Activated CD4-positive, alpha-beta memory T cell treated with anti-CD3 and anti-CD28 coated beads for 36 hours (primary cell): Measurements from ENCODE around the gene MYDGF. TPM values are rescaled to one million over a fixed set of nuclear protein-coding genes. Genes with fewer than 3 reads are reported as not detected.

Experiments
- CTCF ChIA-PET: fragments of 350-600 bp; sonication (Branson Sonifier 250); formaldehyde crosslinking; loops from one replicate; lab custom pipeline; 2021; ENCODE audit warnings: antibody characterized with exemption, inconsistent platforms; lab: Charles Lee
- POLR2A ChIA-PET: fragments of 350-600 bp; sonication (Branson Sonifier 250); formaldehyde crosslinking; loops from one replicate; lab custom pipeline; 2021; ENCODE audit warnings: antibody characterized with exemption; lab: Charles Lee
- DNase-seq: peaks from one replicate; pipeline ENCODE4 v3.0.0-alpha.2; 2020
- H3K27ac Mint-ChIP-seq: one replicate; pipeline ENCODE4 v1.8.0; 2021; ENCODE audit warnings: mixed read lengths
- H3K27me3 Mint-ChIP-seq: one replicate; pipeline ENCODE4 v1.8.0; 2021; ENCODE audit warnings: mixed read lengths
- H3K36me3 Mint-ChIP-seq: one replicate; pipeline ENCODE4 v1.8.0; 2021; ENCODE audit warnings: mixed read lengths
- H3K4me1 Mint-ChIP-seq: one replicate; pipeline ENCODE4 v1.8.0; 2021; ENCODE audit warnings: low read depth, mixed read lengths
- H3K4me3 Mint-ChIP-seq: one replicate; pipeline ENCODE4 v1.8.0; 2021; ENCODE audit warnings: mild to moderate bottlenecking, mixed read lengths
- H3K9me3 Mint-ChIP-seq: one replicate; pipeline ENCODE4 v1.8.0; 2021; ENCODE audit warnings: mixed read lengths
- intact Hi-C: fragments of 100-400 bp; cut with micrococcal nuclease; formaldehyde crosslinking; loops from one replicate; pipeline ENCODE4 v1.15.1; 2023
- total RNA-seq, 2 experiments: library from RNA; stranded (reverse); gene quantifications; one replicate each; pipeline ENCODE4 v1.2.3, GENCODE V29; 2021

MYDGF gene
- total RNA-seq, 2 experiments from 2014 or later = 72.9 to 74.7 TPM

GRCh38 chr19:4647676-4648644, 22.2 kb downstream of the MYDGF start:
- Mint-ChIP-seq H3K36me3 (peaks cover 6% of the 10 kb centered on the region), H3K27ac (no peak overlapping the region), H3K9me3 (no peaks in the 10 kb centered on the region), H3K27me3 (no peaks in the 10 kb centered on the region), H3K4me3 (no peak overlapping the region), H3K4me1 (no peaks in the 10 kb centered on the region)
- intact Hi-C loops = no loop called here
- no peak for DNase-seq
- CTCF ChIA-PET = no interaction called here
- POLR2A ChIA-PET = no interaction called here

DNA sequence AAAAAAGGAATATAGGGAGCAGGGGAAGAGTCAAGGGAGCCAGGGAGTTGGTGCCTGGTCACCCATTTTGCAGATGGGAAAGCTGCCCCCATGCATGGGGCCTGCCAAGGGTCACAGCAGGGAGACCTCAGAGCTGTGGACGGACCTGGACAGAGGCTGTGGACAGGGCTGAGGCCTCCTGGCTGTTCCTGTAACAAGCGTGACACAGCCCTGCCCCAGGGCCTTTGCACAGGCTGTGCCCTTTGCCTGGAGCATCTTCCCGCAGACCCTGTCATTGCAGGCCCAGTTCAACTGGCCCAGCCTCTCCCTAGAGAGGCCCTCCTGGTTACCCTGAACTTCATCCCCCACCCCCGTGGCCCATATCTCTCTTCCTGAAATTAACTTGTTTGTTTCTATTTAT, 24.4 kb downstream of the MYDGF start:
- H3K27me3 Mint-ChIP-seq = no peaks in the 10 kb centered on the region
- CTCF ChIA-PET = interaction anchor here (0.6 to 1.3 kb wide), 3 partner anchors 10 to 79 kb away, joined by 3 to 6 read pairs (median 3); no protein-coding TSS in a partner anchor
- no peaks in the 10 kb centered on the region for H3K9me3 Mint-ChIP-seq
- H3K36me3 Mint-ChIP-seq = peaks cover 6% of the 10 kb centered on the region
- POLR2A ChIA-PET = no interaction called here
- H3K4me1 Mint-ChIP-seq = peaks cover 5% of the 10 kb centered on the region
- no peak for DNase-seq
- H3K27ac Mint-ChIP-seq = no peak overlapping the region
- H3K4me3 Mint-ChIP-seq = no peak overlapping the region
- intact Hi-C loops = no loop called here

DNA sequence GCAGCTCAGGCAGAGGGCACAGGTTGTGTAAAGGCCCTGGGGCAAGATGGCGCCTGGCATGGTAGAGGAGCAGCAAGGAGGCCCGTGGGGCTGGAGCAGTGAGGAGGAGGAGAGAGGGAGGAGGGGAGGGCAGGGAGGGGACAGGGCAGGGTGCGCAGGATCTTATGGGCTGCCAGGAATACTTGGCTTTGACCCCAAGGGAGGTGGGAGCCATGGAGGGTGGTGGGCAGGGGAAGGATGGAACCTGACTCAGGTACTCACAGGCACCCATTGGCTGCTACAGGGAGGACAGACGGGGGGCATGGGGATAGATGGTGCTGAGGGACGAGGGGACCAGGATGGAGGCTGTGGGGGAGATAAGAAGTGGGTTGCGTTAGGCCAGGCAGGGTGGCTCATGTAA, 27.5 kb downstream of the MYDGF start:
- Mint-ChIP-seq H3K9me3 (no peaks in the 10 kb centered on the region), H3K36me3 (peaks cover 6% of the 10 kb centered on the region), H3K27me3 (no peaks in the 10 kb centered on the region), H3K27ac (no peak overlapping the region), H3K4me3 (no peak overlapping the region), H3K4me1 (peaks cover 19% of the 10 kb centered on the region)
- CTCF ChIA-PET = interaction anchor here (1.1 kb wide), 1 partner anchor 67 kb away, joined by 3 read pairs; no protein-coding TSS in a partner anchor
- intact Hi-C loops = no loop called here
- no peak for DNase-seq
- POLR2A ChIA-PET = no interaction called here

DNA sequence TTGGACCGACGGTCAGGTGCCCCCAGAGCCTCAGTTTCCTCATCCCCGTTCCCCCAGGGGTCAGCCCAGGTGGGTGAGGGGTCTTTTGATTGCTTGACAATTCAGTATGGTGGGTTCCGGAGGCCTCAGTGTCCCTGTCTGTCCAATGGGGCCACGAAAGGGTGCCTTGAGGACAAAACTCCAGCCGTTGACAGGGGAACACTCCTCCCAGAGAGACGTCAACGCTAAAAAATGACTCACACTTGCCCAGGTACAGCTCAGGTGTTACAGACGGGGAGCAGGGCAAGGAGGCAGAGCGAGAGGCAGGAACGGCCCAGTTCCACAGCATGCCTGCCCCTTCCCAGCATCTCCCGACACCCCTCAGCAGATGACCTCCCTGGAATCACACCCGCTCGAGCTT, 29.0 kb downstream of the MYDGF start:
- H3K36me3 Mint-ChIP-seq = peaks cover 2% of the 10 kb centered on the region
- intact Hi-C loops = no loop called here
- no peak overlapping the region for H3K4me3 Mint-ChIP-seq
- ChIA-PET POLR2A (no interaction called here), CTCF (no interaction called here)
- no peaks in the 10 kb centered on the region for H3K27me3 Mint-ChIP-seq
- DNase-seq = no peak
- H3K9me3 Mint-ChIP-seq = no peaks in the 10 kb centered on the region
- H3K27ac Mint-ChIP-seq = no peak overlapping the region
- peaks cover 25% of the 10 kb centered on the region for H3K4me1 Mint-ChIP-seq

- Mint-ChIP-seq H3K4me3 (peak overlapping the region; percentile 94), H3K36me3 (peaks cover 2% of the 10 kb centered on the region), H3K4me1 (peaks cover 25% of the 10 kb centered on the region), H3K27ac (peak overlapping the region; percentile 65), H3K9me3 (no peaks in the 10 kb centered on the region), H3K27me3 (no peaks in the 10 kb centered on the region)
- ChIA-PET POLR2A (no interaction called here), CTCF (no interaction called here)
- DNase-seq = no peak
- intact Hi-C loops = no loop called here
Measured at GRCh38 chr19:4640247-4641000, 29.7 kb downstream of the MYDGF start.

- H3K9me3 Mint-ChIP-seq = no peaks in the 10 kb centered on the region
- CTCF ChIA-PET = no interaction called here
- H3K4me3 Mint-ChIP-seq = peak overlapping the region; percentile 94
- DNase-seq = no peak
- no peaks in the 10 kb centered on the region for H3K27me3 Mint-ChIP-seq
- H3K27ac Mint-ChIP-seq = peak overlapping the region; percentile 65
- intact Hi-C loops = loop anchor here (2.0 to 5.0 kb wide), 2 partner anchors 31 to 167 kb away; partner anchors contain the start of genes HDGFL2 and MYDGF
- H3K36me3 Mint-ChIP-seq = no peaks in the 10 kb centered on the region
- peaks cover 25% of the 10 kb centered on the region for H3K4me1 Mint-ChIP-seq
- POLR2A ChIA-PET = no interaction called here
Measured at GRCh38 chr19:4639531-4640246, 30.5 kb downstream of the MYDGF start.

DNA sequence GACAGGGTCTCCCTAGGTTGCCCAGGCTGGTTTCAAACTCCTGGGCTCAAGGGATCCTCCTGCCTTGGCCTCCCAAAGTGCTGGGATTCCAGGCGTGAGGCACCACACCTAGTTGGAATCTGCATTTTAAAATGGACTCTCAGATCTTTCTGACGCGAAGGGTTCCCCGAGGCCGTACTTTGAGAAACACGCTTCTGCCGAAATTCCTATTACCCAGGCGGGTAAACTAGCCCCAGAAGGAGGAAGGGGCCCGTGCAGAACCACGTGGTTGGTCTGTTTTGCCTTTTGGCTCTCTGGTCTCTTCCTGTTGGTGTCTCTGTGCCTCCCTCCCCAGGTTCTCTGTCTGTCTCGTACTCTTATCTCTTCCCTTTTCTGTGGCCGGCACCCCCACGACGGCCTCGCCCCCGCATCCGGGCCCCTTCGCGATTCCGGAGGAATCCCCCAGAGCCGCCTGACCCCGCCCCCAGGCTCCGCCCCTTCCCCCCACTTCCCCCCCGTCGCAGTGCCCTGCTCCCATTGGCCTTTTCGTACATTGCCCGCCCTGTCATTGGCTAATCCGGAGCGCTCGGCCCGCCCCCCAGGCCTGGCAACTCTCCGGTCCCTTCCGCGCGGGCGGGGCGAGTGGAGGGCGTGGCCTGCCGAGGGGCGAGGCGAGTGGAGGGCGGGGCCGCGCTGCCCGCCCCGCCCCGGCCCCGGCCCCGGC, 31.2 kb downstream of the MYDGF start, which contains the start of gene TNFAIP8L1:
TNFAIP8L1 (plus strand) TSS at position 689 of the 703 bp plus-strand sequence. CDS start 12,354 bp downstream, outside the sequence.
- Mint-ChIP-seq H3K27ac (peak within 1 kb of the TSS; percentile 96), H3K4me1 (peaks cover 25% of the 10 kb centered on the region), H3K36me3 (no peaks in the 10 kb centered on the region), H3K9me3 (no peaks in the 10 kb centered on the region), H3K27me3 (no peaks in the 10 kb centered on the region), H3K4me3 (peak within 1 kb of the TSS; percentile 94)
- peak; percentile 99 for DNase-seq
- intact Hi-C loops = loop anchor here (2.0 to 5.0 kb wide), 2 partner anchors 32 to 167 kb away; partner anchors contain the start of genes HDGFL2 and MYDGF
- ChIA-PET POLR2A (no interaction called here), CTCF (interaction anchor here (3.5 kb wide), 1 partner anchor 70 kb away, joined by 66 read pairs; no protein-coding TSS in a partner anchor)

DNA sequence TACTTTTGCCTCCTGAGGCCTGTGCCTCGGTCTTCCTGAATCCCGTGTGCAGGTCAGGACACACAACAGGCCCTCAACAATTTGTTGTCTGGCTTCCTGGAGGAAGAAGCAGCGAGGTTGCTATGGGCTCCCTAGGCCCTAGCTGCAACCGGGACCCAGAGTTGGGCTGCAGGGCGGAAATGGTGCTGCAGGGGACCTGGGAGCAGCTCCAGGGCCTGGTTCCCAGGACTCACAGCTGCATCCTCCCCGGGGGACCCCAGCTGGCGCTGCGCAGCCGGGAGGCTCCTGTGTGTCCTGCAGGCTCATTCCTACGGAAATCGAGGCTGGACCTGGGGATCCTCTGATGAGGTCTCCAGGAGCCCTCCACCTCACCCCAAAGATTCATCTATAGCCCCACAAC, 31.8 kb downstream of the MYDGF start:
- H3K36me3 Mint-ChIP-seq = no peaks in the 10 kb centered on the region
- H3K9me3 Mint-ChIP-seq = no peaks in the 10 kb centered on the region
- H3K4me3 Mint-ChIP-seq = no peak overlapping the region
- ChIA-PET POLR2A (no interaction called here), CTCF (interaction anchor here (1.2 to 3.5 kb wide), 3 partner anchors 63 to 163 kb away, joined by 3 to 66 read pairs (median 61); no protein-coding TSS in a partner anchor)
- H3K27ac Mint-ChIP-seq = peak overlapping the region; percentile 96
- peaks cover 27% of the 10 kb centered on the region for H3K4me1 Mint-ChIP-seq
- H3K27me3 Mint-ChIP-seq = no peaks in the 10 kb centered on the region
- no peak for DNase-seq
- intact Hi-C loops = loop anchor here (2.0 to 5.0 kb wide), 2 partner anchors 32 to 166 kb away; partner anchors contain the start of genes HDGFL2 and MYDGF

GRCh38 chr19:4636761-4637160, 33.4 kb downstream of the MYDGF start:
- CTCF ChIA-PET = interaction anchor here (0.7 to 3.5 kb wide), 22 partner anchors 8 to 155 kb away, joined by 3 to 66 read pairs (median 5); partner anchors contain the start of genes FEM1A, MYDGF and SEMA6B
- no peak overlapping the region for H3K27ac Mint-ChIP-seq
- DNase-seq = no peak
- intact Hi-C loops = loop anchor here (2.0 to 5.0 kb wide), 2 partner anchors 60 to 164 kb away; partner anchors contain the start of gene HDGFL2
- POLR2A ChIA-PET = interaction anchor here (1.0 kb wide), 1 partner anchor 32 kb away, joined by 5 read pairs; no protein-coding TSS in a partner anchor
- no peaks in the 10 kb centered on the region for H3K36me3 Mint-ChIP-seq
- H3K4me3 Mint-ChIP-seq = no peak overlapping the region
- H3K4me1 Mint-ChIP-seq = peaks cover 29% of the 10 kb centered on the region
- H3K27me3 Mint-ChIP-seq = no peaks in the 10 kb centered on the region
- no peaks in the 10 kb centered on the region for H3K9me3 Mint-ChIP-seq

GRCh38 chr19:4636151-4636717, 33.9 kb downstream of the MYDGF start:
- H3K36me3 Mint-ChIP-seq = no peaks in the 10 kb centered on the region
- DNase-seq = peak; percentile 80
- ChIA-PET CTCF (interaction anchor here (0.6 to 3.5 kb wide), 25 partner anchors 9 to 155 kb away, joined by 3 to 66 read pairs (median 4); partner anchors contain the start of genes FEM1A, MYDGF and SEMA6B), POLR2A (interaction anchor here (1.0 kb wide), 1 partner anchor 31 kb away, joined by 5 read pairs; no protein-coding TSS in a partner anchor)
- H3K27me3 Mint-ChIP-seq = no peaks in the 10 kb centered on the region
- no peak overlapping the region for H3K27ac Mint-ChIP-seq
- intact Hi-C loops = loop anchor here (2.0 to 5.0 kb wide), 2 partner anchors 59 to 164 kb away; partner anchors contain the start of gene HDGFL2
- peaks cover 27% of the 10 kb centered on the region for H3K4me1 Mint-ChIP-seq
- H3K4me3 Mint-ChIP-seq = peak overlapping the region; percentile 35
- H3K9me3 Mint-ChIP-seq = no peaks in the 10 kb centered on the region
